Activated CD4-positive, alpha-beta T cell treated with anti-CD3 and anti-CD28 coated beads, Interleukin-2, amount 50 U/mL, for 24 hours (primary cell): Measurements from ENCODE around the gene MRPL45.

Experiments used
- DNase-seq, 2 donors: peaks; one replicate each; pipeline ENCODE4 v3.0.0-alpha.2; 2020; ENCODE audit warnings: low read depth in 1 of 2, low spot score in 1 of 2

The MRPL45 gene

GRCh38 chr17:38324772-38325171 lies 27.8 kb downstream of the MRPL45 start:
- DNase-seq = no peak

GRCh38 chr17:38325221-38325851 lies 28.4 kb downstream of the MRPL45 start:
- DNase-seq = no peak

GRCh38 chr17:38326996-38327792 lies 30.2 kb downstream of the MRPL45 start:
- no peak for DNase-seq

- no peak for DNase-seq
These were observed 31.0 kb downstream of the MRPL45 start for GRCh38 chr17:38327936-38328335.

- no peak for DNase-seq
These were observed 31.7 kb downstream of the MRPL45 start for GRCh38 chr17:38328620-38329019.

- DNase-seq = no peak
These were observed 32.3 kb downstream of the MRPL45 start for GRCh38 chr17:38329284-38329683.

- no peak for DNase-seq
These were observed 33.1 kb downstream of the MRPL45 start for GRCh38 chr17:38329808-38330730.

GRCh38 chr17:38330941-38331411 lies 34.0 kb downstream of the MRPL45 start:
- DNase-seq = no peak

GRCh38 chr17:38332735-38333134 lies 35.8 kb downstream of the MRPL45 start:
- no peak for DNase-seq

GRCh38 chr17:38333635-38334295 lies 36.8 kb downstream of the MRPL45 start:
- DNase-seq = no peak

- DNase-seq = no peak
These were observed 37.8 kb downstream of the MRPL45 start for GRCh38 chr17:38334480-38335364.

GRCh38 chr17:38336838-38337237 lies 39.9 kb downstream of the MRPL45 start:
- DNase-seq = no peak

GRCh38 chr17:38338053-38338452 lies 41.1 kb downstream of the MRPL45 start:
- DNase-seq = no peak

GRCh38 chr17:38338535-38338934 lies 41.6 kb downstream of the MRPL45 start:
- DNase-seq = no peak

GRCh38 chr17:38339891-38340290 lies 42.9 kb downstream of the MRPL45 start:
- DNase-seq = no peak

GRCh38 chr17:38341035-38341721 lies 44.2 kb downstream of the MRPL45 start:
- DNase-seq = no peak

GRCh38 chr17:38342886-38343607 lies 46.1 kb downstream of the MRPL45 start:
- DNase-seq = no peak

GRCh38 chr17:38343608-38344419 lies 46.8 kb downstream of the MRPL45 start, which contains the start of gene GPR179:
Gene GPR179 (minus strand): TSS chr17:38343956. CDS start chr17:38343789, 167 bp downstream.
- no peak for DNase-seq
